Hepatic stellate cell (primary cell): ENCODE data around the gene PIEZO1.

Experiments used
- DNase-seq: peaks from one replicate; pipeline ENCODE4 v3.0.0; 2011; ENCODE audit warnings: low spot score

The PIEZO1 gene

GRCh38 chr16:88705801-88706228 is 79.2 kb downstream of the PIEZO1 start:
- peak; percentile 47 for DNase-seq

DNA sequence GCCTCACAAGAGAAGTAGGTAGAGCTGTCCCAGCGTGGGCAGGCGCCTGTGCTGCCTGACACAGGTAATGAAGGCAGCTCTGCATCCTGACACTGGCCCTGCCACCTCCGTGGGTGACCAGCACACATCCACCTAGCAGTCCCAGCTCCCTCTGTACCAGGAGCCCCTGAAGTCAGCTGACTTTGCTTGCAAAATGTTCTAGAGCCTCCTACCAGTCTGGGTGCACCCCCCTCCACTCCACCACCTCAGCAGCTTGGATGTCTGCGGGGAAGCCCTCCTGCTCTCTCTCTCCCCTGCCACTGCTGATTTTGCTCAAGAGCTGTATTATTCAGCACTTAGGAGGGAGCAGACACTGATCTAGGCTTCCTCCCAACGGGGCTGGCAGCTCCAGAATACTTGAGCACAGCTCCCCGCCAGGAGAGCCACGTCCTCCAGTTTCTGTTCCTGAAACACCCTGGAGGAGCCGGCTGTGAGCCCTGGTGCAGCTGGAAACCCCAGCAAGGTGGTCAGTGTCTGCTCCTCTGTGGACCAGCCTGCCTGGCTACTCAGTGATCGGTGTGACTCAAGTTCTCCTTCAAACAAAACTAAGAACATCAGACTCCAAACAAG is 79.8 kb downstream of the PIEZO1 start:
- peak; percentile 47 for DNase-seq

DNA sequence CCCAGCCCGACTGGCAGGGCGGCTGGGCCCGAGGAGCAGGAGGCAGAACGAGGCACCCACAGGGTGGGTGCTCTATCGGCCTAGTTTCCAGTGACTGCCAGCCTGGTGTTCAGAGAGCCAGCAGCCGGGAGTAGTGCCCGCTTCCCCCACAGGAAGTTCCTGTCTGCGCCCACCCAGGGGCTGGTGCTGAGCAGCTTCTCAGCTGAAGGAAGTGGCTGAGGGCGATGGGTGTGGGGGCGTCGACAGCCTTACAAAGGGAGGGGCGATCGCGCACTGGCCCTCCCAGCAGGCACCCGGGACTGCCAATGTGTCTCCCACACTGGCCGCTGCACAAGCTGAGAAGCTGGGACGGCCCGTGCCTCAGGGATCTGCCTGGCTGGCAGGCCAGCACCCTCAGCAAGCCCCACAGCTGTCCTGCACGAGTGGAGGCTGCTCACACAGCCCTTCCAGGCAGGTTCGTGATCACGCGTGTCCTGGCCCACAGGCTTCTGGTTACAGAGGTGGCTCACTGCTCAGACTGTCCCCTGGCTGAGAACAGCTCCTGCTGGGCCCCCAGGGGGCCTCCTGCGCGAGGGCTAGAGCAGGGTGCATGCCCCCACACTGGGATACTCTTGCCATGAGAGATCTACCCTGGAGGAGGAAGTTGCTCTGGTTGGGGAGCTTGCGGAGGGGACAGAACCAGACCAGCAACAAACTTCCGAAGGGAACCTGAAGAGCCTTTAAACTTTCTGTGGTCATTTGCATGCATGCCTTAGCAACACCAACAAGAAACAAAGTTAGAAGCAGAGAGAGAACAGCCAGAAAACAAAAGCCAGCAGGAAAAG is 81.3 kb downstream of the PIEZO1 start:
- DNase-seq, result no peak

DNA sequence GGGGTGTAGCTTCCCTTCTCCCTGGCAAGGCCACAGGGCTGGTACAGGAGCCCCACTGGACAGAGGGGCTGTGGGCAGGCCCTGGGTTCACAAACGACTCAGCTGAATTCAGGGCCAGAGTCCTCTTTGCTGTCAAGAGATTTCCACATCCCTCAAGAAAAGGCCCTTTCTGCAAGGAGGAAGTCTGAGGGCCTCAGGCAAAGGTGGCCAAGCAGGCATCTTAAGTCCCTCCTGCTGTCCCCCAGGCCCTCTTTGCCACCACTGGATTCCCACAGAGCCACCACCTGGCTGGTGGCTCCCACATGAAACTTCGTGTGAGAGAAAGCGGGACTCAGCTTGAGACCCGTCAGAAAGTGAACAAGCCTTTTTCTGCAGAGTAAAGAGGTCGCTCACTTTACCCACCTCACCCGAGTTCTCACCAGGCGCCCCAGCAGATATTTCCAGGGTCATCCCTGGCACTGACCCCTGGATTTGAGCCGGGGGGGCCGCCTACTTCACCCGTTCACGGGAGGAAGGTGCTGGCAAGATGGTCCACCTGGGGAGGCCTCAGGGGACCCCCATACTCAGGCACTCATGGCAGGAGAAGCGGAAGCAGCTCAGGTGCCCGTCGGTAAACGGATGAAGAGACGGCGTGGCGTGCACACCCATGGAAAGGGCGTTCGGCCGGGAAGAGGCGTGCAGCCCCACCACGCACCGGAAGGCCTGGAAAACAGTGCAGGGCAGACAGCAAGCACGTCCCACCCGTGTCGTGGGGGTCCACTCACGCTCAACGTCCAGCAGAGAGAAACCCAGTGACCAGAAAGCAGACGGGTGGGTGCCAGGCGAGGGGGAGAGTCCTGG is 82.4 kb downstream of the PIEZO1 start:
- no peak for DNase-seq

DNA sequence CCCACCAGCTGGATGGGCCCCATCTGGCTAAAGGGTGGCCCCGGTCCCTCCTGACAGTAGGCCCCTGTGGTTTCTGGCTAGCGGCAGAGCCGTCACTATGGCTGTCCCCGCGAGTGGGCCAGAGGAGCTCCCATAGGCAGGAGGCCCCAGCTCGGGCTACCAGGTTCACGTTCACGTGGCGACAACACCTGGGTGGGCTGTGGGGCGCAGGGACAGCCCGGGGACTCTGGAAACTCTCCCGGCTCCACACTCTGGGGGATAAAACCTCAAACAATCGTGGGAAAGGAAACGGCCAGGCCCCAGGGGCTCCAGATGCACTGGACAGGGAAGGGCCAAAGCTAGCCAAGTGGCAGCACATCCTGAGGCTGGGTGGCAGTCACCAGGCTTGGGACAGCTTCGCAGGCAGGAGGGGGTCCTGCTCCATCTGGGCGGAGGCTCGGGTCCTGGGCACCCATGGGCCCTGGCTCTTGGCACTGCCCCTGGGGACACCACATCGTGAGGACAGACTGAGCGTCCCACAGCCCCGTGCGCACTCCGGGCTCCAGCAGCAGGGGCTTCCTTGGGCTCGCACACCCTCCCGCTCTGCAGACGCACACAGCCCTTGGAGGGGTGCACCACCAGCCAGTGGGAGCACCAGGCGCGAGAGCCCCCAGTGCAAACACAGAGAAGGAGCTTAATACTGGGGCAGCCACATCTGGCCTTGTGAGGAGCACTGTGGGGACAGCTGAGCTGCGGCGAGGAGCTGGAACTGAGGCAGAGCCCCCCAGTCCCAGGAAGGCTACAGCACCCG is 83.2 kb downstream of the PIEZO1 start:
- no peak for DNase-seq

DNA sequence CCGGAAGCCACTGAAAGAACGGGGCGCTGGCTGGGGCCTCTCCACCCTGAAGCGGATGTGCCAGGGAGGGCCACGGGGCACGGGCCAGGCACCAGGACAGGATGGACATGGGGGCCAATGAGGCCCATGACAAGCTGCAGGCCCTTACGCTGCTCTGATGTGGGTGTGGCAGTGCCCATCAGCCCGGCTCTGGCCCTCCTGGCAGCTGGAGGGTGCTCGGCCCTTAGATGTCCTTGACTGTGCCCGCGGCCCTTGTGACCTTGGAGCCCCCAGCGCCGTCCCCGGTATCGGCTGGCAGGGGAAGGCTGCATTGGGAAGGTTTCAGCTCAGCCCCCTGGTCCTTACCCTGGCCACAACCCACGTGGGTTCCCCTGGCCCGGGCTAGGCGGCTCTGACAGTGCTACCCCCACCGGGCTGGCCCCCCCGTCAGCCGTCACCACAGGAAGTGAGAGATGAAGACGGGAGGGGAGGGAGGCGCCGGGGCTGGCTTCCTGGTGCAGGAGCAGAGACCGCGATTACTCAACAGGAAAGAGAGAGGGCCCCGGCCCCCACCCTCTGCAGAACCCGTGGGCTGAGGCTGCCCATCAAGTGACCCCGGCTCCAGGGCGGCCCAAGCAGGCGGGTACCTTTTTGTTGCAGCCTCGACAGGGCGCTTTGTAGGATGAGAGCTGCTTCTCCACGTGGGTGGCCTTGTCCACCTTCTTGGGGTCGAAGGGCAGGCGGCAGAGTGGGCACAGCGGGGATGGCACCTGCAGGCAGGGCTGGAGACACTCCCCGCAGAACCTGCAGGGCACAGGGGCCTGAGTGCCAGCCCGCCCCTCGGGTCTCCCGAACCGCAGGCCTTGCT is 84.2 kb downstream of the PIEZO1 start:
- peak; percentile 92 for DNase-seq

DNA sequence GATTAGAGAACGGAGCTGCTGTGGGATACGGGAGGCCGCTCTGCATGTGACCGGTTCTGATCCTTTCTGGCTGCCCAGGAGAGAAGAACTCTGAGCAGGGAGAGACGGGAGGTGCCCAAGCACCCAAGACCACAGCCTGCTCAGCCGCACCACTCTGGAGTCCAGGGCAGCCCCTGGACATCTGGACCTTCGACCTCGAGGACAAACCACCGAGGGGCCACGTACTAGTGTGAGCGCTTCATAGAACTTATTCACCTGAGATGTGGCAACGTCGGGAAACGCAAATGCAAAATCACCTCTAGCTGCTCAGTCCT is 84.7 kb downstream of the PIEZO1 start:
- DNase-seq, result no peak

DNA sequence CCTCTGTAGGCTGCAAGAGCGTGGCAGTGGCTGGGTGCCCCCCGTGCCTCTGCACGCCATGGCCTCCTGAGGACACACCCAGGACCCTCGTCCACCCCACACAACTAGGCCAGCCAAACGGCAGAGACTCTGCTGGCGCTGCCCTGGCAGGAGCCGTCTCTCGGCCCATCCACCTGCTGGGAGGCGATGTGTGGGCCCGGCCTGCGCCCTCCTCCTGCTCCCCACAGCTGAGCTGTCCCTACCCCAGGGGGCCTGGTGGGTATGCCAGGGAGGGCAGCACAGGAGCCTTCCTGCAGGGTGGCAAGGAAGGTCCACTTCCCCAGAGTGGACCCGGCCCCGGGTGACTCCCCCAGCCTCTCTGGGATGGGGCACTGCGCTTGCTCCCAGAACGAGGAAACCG is 85.8 kb downstream of the PIEZO1 start:
- no peak for DNase-seq

- DNase-seq, result no peak
Observed at GRCh38 chr16:88698646-88699045, 86.4 kb downstream of the PIEZO1 start.

GRCh38 chr16:88697831-88698615 is 87.0 kb downstream of the PIEZO1 start:
- DNase-seq, result no peak

GRCh38 chr16:88697116-88697830 is 87.7 kb downstream of the PIEZO1 start:
- DNase-seq, result no peak

GRCh38 chr16:88696441-88696840 is 88.6 kb downstream of the PIEZO1 start:
- no peak for DNase-seq

DNA sequence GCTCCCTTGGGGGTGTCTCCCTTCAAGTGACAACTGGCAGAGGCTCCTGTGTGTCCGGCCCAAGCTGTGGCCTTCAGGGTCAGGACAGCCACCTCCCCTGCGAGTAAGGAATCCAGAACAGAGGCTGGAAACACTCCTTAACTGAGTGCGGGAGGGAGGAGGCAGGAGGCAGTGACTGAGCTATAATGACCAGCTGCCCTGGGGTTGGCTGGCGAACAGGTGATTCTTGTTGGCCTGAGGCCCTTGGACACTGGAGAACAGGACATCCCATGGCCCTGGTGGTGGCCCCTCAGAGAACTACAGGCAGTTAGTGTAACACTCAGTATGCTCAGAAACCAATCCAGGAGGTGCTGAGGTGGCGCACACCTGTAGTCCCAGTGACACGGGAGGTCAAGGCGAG is 89.3 kb downstream of the PIEZO1 start:
- DNase-seq, result no peak

- no peak for DNase-seq
Observed at GRCh38 chr16:88695218-88695617, 89.8 kb downstream of the PIEZO1 start.

GRCh38 chr16:88694221-88695087 is 90.6 kb downstream of the PIEZO1 start:
- no peak for DNase-seq

- no peak for DNase-seq
Observed at GRCh38 chr16:88693420-88694177, 91.4 kb downstream of the PIEZO1 start.

- DNase-seq, result no peak
Observed at GRCh38 chr16:88692861-88693260, 92.2 kb downstream of the PIEZO1 start.
